GM21825 (cell line): ENCODE results near the gene CRELD1.
"Not testable (repeated sequence)": the region's sequence is repeated elsewhere in the genome, so short reads cannot be mapped to it uniquely, and the experiment has no call there.

Experiments
- ATAC-seq: cut with Tn5 transposase; IDR thresholded peaks from one replicate; pipeline ENCODE4 v1.9.1; 2021; ENCODE audit warnings: mild to moderate bottlenecking, moderate library complexity; ENCODE audit not compliant: unreplicated experiment

Gene CRELD1

GRCh38 chr3:9934235-9934621 is 594 bp downstream of the CRELD1 start:
- no peak for ATAC-seq

- ATAC-seq = no peak
Measured at GRCh38 chr3:9934993-9935392, 1.4 kb downstream of the CRELD1 start.

GRCh38 chr3:9935966-9936510 is 2.4 kb downstream of the CRELD1 start:
- no peak for ATAC-seq

GRCh38 chr3:9937486-9938238 is 4.0 kb downstream of the CRELD1 start:
- ATAC-seq = no peak

DNA sequence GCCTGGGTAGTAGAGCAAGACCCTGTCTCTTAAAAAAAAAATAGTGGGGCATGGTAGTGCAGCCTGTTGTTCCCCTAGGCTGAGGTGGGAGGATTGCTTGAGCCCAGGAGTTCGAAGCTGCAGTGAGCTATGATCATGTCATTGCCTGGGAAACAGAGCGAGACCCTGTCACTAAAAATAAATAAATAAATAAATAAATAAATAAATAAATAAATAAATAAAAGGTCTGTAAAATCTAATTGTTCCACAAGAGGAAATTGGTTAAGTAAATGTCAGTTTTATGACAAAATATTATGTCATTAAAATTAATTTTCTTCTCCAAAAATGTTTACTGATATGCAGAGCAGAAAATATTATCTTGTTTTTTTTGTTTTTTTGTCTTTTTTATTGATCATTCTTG is 5.3 kb downstream of the CRELD1 start:
- no peak for ATAC-seq

DNA sequence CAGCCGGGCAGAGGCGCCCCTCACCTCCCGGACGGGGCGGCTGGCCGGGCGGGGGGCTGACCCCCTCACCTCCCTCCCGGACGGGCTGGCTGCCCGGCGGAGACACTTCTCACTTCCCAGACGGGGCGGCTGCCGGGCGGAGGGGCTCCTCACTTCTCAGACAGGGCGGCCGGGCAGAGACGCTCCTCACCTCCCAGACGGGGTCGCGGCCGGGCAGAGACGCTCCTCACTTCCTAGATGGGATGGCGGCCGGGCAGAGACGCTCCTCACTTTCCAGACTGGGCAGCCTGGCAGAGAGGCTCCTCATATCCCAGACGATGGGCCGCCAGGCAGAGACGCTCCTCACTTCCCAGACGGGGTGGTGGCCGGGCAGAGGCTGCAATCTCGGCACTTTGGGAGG is 6.3 kb downstream of the CRELD1 start:
- ATAC-seq = not testable (repeated sequence)

GRCh38 chr3:9940746-9941145 is 7.1 kb downstream of the CRELD1 start:
- ATAC-seq = no peak

- no peak for ATAC-seq
Measured at GRCh38 chr3:9942164-9942563, 8.5 kb downstream of the CRELD1 start.

DNA sequence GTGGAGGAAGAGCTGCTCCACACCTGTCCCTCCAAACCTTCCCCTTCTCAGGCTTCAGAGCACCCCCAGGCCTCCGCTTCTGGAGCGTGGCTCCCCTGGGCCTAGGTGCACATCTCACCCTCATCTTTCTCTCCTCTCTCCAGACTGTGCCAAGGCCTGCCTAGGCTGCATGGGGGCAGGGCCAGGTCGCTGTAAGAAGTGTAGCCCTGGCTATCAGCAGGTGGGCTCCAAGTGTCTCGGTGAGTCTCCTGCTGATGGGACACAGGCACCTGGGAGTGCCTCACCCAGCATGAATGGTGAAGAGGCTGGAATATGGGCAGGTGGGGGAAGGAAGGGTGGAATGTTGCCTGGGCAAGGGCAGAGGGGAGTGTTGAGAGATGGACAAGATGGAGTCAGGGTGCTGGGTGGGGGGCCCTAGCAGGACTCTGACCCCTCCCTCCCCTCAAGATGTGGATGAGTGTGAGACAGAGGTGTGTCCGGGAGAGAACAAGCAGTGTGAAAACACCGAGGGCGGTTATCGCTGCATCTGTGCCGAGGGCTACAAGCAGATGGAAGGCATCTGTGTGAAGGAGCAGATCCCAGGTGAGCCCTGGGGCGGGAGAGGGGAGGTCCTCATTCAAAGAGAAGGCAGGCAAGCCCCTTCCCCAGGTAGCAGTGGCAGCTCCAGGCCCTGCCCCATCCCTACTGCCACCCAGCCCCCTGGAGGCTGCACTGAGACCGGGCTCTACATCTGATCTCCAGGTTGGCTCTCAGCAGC is 9.5 kb downstream of the CRELD1 start:
- ATAC-seq = no peak

DNA sequence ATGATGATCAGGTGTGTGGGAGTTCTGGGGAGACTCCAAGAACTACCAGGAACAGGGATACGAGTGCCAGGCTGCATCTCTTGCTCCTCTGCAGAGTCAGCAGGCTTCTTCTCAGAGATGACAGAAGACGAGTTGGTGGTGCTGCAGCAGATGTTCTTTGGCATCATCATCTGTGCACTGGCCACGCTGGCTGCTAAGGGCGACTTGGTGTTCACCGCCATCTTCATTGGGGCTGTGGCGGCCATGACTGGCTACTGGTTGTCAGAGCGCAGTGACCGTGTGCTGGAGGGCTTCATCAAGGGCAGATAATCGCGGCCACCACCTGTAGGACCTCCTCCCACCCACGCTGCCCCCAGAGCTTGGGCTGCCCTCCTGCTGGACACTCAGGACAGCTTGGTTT is 10.6 kb downstream of the CRELD1 start:
- ATAC-seq = no peak

DNA sequence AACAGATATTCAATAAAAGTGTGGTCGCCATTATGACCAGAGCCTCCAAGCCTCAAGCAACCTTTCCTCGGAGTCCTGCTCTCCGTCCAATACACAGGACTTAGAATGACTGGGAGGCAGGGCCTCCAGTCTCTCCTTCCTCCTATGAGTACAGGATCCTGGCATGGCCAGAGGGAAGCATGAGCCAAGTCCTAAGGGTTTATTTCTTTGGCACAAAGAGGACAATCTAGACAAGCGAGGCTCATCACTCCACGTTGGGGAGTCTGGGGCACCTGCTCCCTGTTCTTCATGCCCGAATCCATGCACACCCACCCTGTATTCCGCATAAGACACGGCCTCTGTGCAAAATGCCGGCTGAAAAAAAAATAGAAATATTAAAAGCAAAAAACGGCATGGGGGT is 11.7 kb downstream of the CRELD1 start:
- no peak for ATAC-seq

GRCh38 chr3:9946112-9947024 is 12.7 kb downstream of the CRELD1 start:
- no peak for ATAC-seq

- no peak for ATAC-seq
Measured at GRCh38 chr3:9947025-9947995, 13.7 kb downstream of the CRELD1 start.

GRCh38 chr3:9948586-9948985 is 15.0 kb downstream of the CRELD1 start:
- no peak for ATAC-seq

GRCh38 chr3:9949115-9949514 is 15.5 kb downstream of the CRELD1 start:
- ATAC-seq = no peak

DNA sequence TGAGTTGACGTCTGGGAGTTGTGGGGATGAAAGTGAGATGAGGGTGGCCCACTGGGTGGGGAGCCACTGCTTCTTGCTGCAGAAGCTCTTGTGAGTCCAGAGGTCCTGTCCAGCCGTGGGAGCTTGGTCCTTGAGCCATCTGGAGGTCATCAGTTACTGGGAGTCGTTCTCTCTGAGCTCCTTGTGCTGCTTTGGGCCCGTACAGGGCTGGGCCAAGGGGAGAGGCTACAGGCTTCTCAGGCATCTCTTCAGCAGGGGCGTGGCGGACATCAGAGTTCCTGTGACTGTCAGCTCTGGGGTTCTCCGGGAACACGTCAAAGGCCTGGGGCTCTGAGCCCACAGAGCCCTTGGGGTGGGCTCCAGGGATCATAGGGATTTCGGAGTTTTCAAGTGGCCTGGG is 16.0 kb downstream of the CRELD1 start:
- ATAC-seq = no peak

- ATAC-seq = peak; percentile 41
Measured at GRCh38 chr3:9951126-9951525, 17.5 kb downstream of the CRELD1 start.

- peak; percentile 17 for ATAC-seq
Measured at GRCh38 chr3:9951598-9951961, 17.9 kb downstream of the CRELD1 start.

DNA sequence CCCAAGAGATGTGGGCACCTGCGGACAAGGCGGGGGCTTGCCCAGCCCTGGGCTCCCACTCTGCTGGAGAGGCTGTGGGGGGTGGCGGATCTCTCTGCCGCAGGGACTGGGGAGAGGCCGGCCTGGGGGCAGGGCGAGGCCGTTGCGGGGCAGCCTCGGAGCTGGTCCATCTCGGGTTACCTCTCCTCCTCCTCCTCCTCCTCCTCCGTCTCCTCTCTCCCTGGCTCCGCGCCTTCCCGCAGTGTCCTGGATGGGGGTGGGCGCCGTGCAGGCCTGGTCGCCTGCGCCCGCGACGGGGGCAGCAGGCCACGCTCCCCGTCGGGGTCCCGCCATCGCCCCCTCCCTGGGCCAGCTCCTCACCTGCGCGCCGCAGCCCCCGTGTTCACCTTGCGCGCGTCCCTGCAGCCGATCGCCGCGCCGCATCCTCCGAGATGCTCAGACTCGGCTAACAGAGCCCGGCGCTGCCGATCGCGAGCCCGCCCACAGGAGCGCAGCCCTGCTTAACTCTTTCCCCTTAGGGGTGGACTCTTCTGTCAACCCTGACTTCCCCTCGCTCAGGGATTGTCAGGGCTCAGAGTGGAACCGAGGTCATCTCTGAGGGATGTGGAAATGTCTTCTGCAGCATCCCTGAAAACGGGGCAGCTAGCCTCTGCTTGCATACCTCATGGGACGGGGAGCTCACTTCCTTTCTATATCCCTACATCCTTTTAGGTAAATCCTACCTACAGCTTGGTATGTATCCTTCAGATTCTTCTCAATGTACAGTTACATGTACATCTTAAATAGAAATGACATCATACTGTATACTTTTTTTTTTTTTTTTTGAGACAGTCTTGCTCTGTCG is 18.6 kb downstream of the CRELD1 start, which contains the start of gene PRRT3:
Gene PRRT3 (minus strand): TSS at position 447 of the 844 bp plus-strand sequence. CDS start 2,293 bp downstream, outside the sequence.
- peak; percentile 63 for ATAC-seq
